ENCODE results near the gene TTC21A. TPM values are rescaled to one million over a fixed set of nuclear protein-coding genes. Genes with fewer than 3 reads are reported as not detected.

The TTC21A gene
- total RNA-seq, 1 experiment from 2014 or later, result 1.7 TPM

GRCh38 chr3:39086144-39086543 is 21.3 kb upstream of the TTC21A start:
- H3K4ac ChIP-seq (ENCODE audit: low read depth, low read length), result no peak overlapping the region
- no peak overlapping the region for H2BK120ac ChIP-seq (ENCODE audit: low read depth, low read length, poor library complexity, severe bottlenecking)
- no peak overlapping the region for H2AFZ ChIP-seq (ENCODE audit: low read length)
- no peak overlapping the region for H3T11ph ChIP-seq (ENCODE audit: low read length)
- no peak overlapping the region for H3K9ac ChIP-seq (ENCODE audit: extremely low read depth, insufficient read length, low read length)
- no peak overlapping the region for H4K91ac ChIP-seq (ENCODE audit: insufficient read length, low read depth, low read length)
- no CpG with 5 or more reads among the region's 4 CpGs for WGBS (ENCODE audit: extremely low coverage, insufficient read length, low lambda C conversion rate)
- Mint-ChIP-seq H3K27me3 (ENCODE audit: low read depth) (no peaks in the 10 kb centered on the region), H3K9me3 (no peaks in the 10 kb centered on the region), H3K36me3 (ENCODE audit: insufficient read depth in 1 of 3, low read depth in 3 of 3) (peaks cover 14 to 55% (median 52%) of the 10 kb centered on the region in 3 experiments; a peak in 5 of 7 replicates), H3K4me1 (no peaks in the 10 kb centered on the region), H3K4me3 (no peak overlapping the region), H3K27ac (no peak overlapping the region)
- no peak overlapping the region for H2BK15ac ChIP-seq (ENCODE audit: low read depth, low read length)
- no peaks in the 10 kb centered on the region for H4K20me1 ChIP-seq (ENCODE audit: control insufficient read depth, insufficient read depth, insufficient read length)
- H3K9me3 ChIP-seq (ENCODE audit: control insufficient read depth, low read depth, low read length), result no peaks in the 10 kb centered on the region
- no peak overlapping the region for H3K27ac ChIP-seq (ENCODE audit: insufficient read length, low read depth, low read length)
- H3K79me2 ChIP-seq (ENCODE audit: insufficient read depth, low read length), result no peaks in the 10 kb centered on the region
- H3K4me2 ChIP-seq (ENCODE audit: insufficient read depth, insufficient read length, low read length), result no peak overlapping the region
- H3K18ac ChIP-seq (ENCODE audit: insufficient read length, low read depth, low read length), result no peak overlapping the region
- no peak overlapping the region for H2AK5ac ChIP-seq (ENCODE audit: insufficient read length, low read length)
- TF ChIP-seq CTCF (conservative IDR thresholded peaks at IDR 0.05), result no peak
- H3K23ac ChIP-seq (ENCODE audit: insufficient read length, low read depth, low read length), result no peak overlapping the region
- H4K5ac ChIP-seq (ENCODE audit: insufficient read length, low read depth, low read length), result no peak overlapping the region
- H2BK12ac ChIP-seq (ENCODE audit: insufficient read length, low read depth, low read length), result no peak overlapping the region
- no peak overlapping the region for H3K14ac ChIP-seq (ENCODE audit: insufficient read depth, low read length)
- H2BK20ac ChIP-seq (ENCODE audit: low read depth, low read length, poor library complexity, severe bottlenecking), result no peak overlapping the region
- H3K4me1 ChIP-seq (ENCODE audit: insufficient read depth, low read length), result no peaks in the 10 kb centered on the region
- no peak overlapping the region for H3K56ac ChIP-seq (ENCODE audit: insufficient read length, low read depth, low read length)
- DNase-seq, result no peak
- H4K8ac ChIP-seq (replicated peaks; ENCODE audit: insufficient read length, low read depth, low read length), result no peak overlapping the region
- H2BK5ac ChIP-seq (ENCODE audit: insufficient read length, low read length), result no peak overlapping the region
- no peaks in the 10 kb centered on the region for H3K79me1 ChIP-seq (ENCODE audit: insufficient read depth, low read depth, low read length, poor library complexity, severe bottlenecking)
- H3K23me2 ChIP-seq (ENCODE audit: insufficient read length, low read depth, low read length, poor library complexity, severe bottlenecking), result no peaks in the 10 kb centered on the region
- H3K27me3 ChIP-seq (ENCODE audit: insufficient read depth, low read length), result no peaks in the 10 kb centered on the region
